ENCODE results near the gene TAT. TPM values are rescaled to one million over a fixed set of nuclear protein-coding genes. Genes with fewer than 3 reads are reported as not detected.
"Not testable (repeated sequence)": the region's sequence is repeated elsewhere in the genome, so short reads cannot be mapped to it uniquely, and the experiment has no call there.

The TAT gene
- total RNA-seq = not detected

GRCh38 chr16:71576971-71577370 is at the start of gene TAT:
TAT (minus strand) TSS chr16:71577092; CDS start chr16:71576415, 677 bp downstream.
- DNase-seq (ENCODE audit: low spot score in 2 of 2) (no peak), FAIRE-seq (no peak)

- FAIRE-seq (no peak), DNase-seq (ENCODE audit: low spot score in 2 of 2) (peak in 1 of 2 donors; percentile 20)
Measured at GRCh38 chr16:71626018-71626857, 49.3 kb upstream of the TAT start, which contains the start of gene MARVELD3. MARVELD3 (plus strand) TSS chr16:71626184; CDS start chr16:71626230, 46 bp downstream.

GRCh38 chr16:71625113-71625850 is 48.4 kb upstream of the TAT start:
- FAIRE-seq = no peak
- DNase-seq (ENCODE audit: low spot score in 2 of 2) = no peak

- FAIRE-seq = no peak
- DNase-seq (ENCODE audit: low spot score in 2 of 2) = no peak
Measured at GRCh38 chr16:71623597-71623996, 46.7 kb upstream of the TAT start.

GRCh38 chr16:71622088-71622487 is 45.2 kb upstream of the TAT start:
- DNase-seq (ENCODE audit: low spot score in 2 of 2) (no peak), FAIRE-seq (no peak)

- DNase-seq (ENCODE audit: low spot score in 2 of 2) = no peak
- FAIRE-seq = no peak
Measured at GRCh38 chr16:71618429-71618828, 41.5 kb upstream of the TAT start.

- FAIRE-seq; DNase-seq (ENCODE audit: low spot score in 2 of 2): not testable (repeated sequence)
Measured at GRCh38 chr16:71614956-71615355, 38.1 kb upstream of the TAT start.

GRCh38 chr16:71610936-71611871 is 34.3 kb upstream of the TAT start:
- DNase-seq (ENCODE audit: low spot score in 2 of 2) = peak; percentile 52 to 72
- no peak for FAIRE-seq

- no peak for FAIRE-seq
Measured at GRCh38 chr16:71610447-71610846, 33.6 kb upstream of the TAT start.

GRCh38 chr16:71609066-71609465 is 32.2 kb upstream of the TAT start:
- FAIRE-seq = no peak
- DNase-seq (ENCODE audit: low spot score in 2 of 2) = no peak

More at GRCh38 chr16:71610447-71610846, 33.6 kb upstream of the TAT start:
- no peak for DNase-seq (ENCODE audit: low spot score in 2 of 2)

GRCh38 chr16:71600822-71601221 is 23.9 kb upstream of the TAT start:
- no peak for DNase-seq (ENCODE audit: low spot score in 2 of 2)

GRCh38 chr16:71598426-71598825 is 21.5 kb upstream of the TAT start:
- FAIRE-seq; DNase-seq (ENCODE audit: low spot score in 2 of 2): not testable (repeated sequence)

More at GRCh38 chr16:71600822-71601221, 23.9 kb upstream of the TAT start:
- FAIRE-seq = no peak

- FAIRE-seq; DNase-seq (ENCODE audit: low spot score in 2 of 2): not testable (repeated sequence)
Measured at GRCh38 chr16:71595340-71595826, 18.5 kb upstream of the TAT start.

GRCh38 chr16:71594000-71594646 is 17.2 kb upstream of the TAT start:
- DNase-seq (ENCODE audit: low spot score in 2 of 2) (no peak), FAIRE-seq (no peak)

GRCh38 chr16:71593048-71593999 is 16.4 kb upstream of the TAT start:
- DNase-seq (ENCODE audit: low spot score in 2 of 2) (no peak), FAIRE-seq (no peak)

- FAIRE-seq = no peak
- DNase-seq (ENCODE audit: low spot score in 2 of 2) = no peak
Measured at GRCh38 chr16:71591917-71592316, 15.0 kb upstream of the TAT start.

GRCh38 chr16:71590584-71590983 is 13.7 kb upstream of the TAT start:
- FAIRE-seq (no peak), DNase-seq (ENCODE audit: low spot score in 2 of 2) (no peak)

GRCh38 chr16:71590071-71590470 is 13.2 kb upstream of the TAT start:
- DNase-seq (ENCODE audit: low spot score in 2 of 2); FAIRE-seq: not testable (repeated sequence)

All from frontal cortex (tissue), 4 donors.